ENCODE measurements around the gene EXOC6. TPM values are rescaled to one million over a fixed set of nuclear protein-coding genes. Genes with fewer than 3 reads are reported as not detected.
"Not testable (repeated sequence)": the region's sequence is repeated elsewhere in the genome, so short reads cannot be mapped to it uniquely, and the experiment has no call there.

EXOC6 gene
- total RNA-seq, 6 experiments from 2014 or later: 5.5 to 15.6 (median 9.9) TPM

DNA sequence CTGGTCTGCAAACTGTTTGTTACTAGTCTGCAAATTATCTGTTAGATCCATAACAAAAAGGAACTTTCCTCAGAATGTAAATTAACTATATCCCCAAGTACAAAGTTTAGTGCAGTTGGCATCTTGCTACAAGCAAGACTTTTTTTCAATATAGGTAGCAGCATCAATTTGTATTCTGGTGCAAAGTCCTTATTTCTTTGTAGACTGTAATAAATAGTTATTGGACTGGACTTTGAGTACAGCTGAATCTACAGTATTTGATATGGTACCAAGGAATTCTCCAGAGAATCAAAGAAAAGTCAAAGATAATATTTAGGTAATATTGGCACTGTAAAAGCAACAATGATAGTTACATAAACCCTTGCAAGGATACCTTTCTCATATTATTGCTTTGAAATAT lies 89.6 kb downstream of the EXOC6 start:
- no peak overlapping the region for H3K27ac ChIP-seq
- H3K36me3 ChIP-seq: no peaks in the 10 kb centered on the region
- TF ChIP-seq POLR2A (IDR thresholded peaks at IDR 0.05): no peak
- TF ChIP-seq CTCF (IDR thresholded peaks at IDR 0.05): no peak
- no peaks in the 10 kb centered on the region for H3K9me3 ChIP-seq
- H3K4me1 ChIP-seq: no peaks in the 10 kb centered on the region
- DNase-seq: no peak
- intact Hi-C loops (cut with DNase I): no loop called here
- ATAC-seq: no peak
- no peaks in the 10 kb centered on the region for H3K27me3 ChIP-seq
- H3K4me3 ChIP-seq: no peak overlapping the region

DNA sequence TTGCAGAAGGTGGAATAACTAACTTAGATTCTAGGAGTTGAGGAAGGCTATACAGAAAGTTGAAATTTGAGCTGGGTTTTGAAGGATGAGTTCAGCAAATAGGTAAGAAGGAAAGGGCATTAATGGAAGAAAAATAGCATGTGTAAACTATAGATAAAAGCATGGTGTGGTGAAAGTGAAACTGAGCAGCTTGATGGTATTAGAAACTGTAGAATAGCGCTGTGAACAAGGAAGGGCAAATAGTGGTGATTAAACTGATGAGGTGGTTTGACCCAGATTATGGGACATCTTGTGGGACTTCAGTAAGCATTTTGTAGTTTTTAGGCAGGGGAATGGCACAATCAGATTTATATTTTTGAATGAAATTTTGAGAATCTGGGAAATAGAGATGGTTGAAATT lies 90.5 kb downstream of the EXOC6 start:
- H3K27me3 ChIP-seq: no peaks in the 10 kb centered on the region
- WGBS (ENCODE audit: insufficient coverage, low coverage, low lambda C conversion rate, missing lambda C conversion rate): 89% methylated on average over 1 of the region's 1 CpG
- ATAC-seq (no peak), DNase-seq (no peak)
- no peak overlapping the region for H3K27ac ChIP-seq
- intact Hi-C loops (cut with DNase I): no loop called here
- H3K36me3 ChIP-seq: no peaks in the 10 kb centered on the region
- H3K4me3 ChIP-seq: no peak overlapping the region
- no peaks in the 10 kb centered on the region for H3K9me3 ChIP-seq
- TF ChIP-seq CTCF (IDR thresholded peaks at IDR 0.05): no peak
- no peak for TF ChIP-seq POLR2A (IDR thresholded peaks at IDR 0.05)
- no peaks in the 10 kb centered on the region for H3K4me1 ChIP-seq

DNA sequence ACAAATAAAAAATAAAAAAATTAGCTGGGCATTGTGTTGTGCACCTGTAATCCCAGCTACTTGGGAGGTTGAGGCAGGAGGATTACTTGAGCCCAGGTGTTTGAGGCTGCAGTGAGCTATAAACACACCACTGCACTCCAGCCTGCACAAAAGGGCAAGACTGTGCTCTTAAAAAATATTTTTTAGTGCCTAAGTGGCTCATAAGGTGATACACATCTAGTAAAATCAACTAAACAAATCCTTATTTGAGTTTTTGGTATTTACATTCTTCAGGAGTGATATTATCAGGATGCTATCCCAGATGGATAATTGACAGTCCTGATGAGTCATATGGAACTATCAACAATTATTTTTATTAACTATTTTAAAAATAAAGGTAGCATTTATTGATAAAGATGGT lies 93.9 kb downstream of the EXOC6 start:
- DNase-seq: no peak
- intact Hi-C loops (cut with DNase I): no loop called here
- Histone ChIP-seq H3K4me3 (no peak overlapping the region), H3K9me3 (no peaks in the 10 kb centered on the region), H3K36me3 (no peaks in the 10 kb centered on the region), H3K27ac (no peak overlapping the region), H3K27me3 (no peaks in the 10 kb centered on the region), H3K4me1 (no peaks in the 10 kb centered on the region)
- TF ChIP-seq CTCF (IDR thresholded peaks at IDR 0.05): no peak
- no peak for TF ChIP-seq POLR2A (IDR thresholded peaks at IDR 0.05)
- no peak for ATAC-seq

- intact Hi-C loops (cut with DNase I): no loop called here
- Histone ChIP-seq H3K9me3 (no peaks in the 10 kb centered on the region), H3K4me1 (no peaks in the 10 kb centered on the region), H3K4me3 (no peak overlapping the region), H3K36me3 (no peaks in the 10 kb centered on the region), H3K27ac (no peak overlapping the region), H3K27me3 (no peaks in the 10 kb centered on the region)
- no peak for TF ChIP-seq CTCF (IDR thresholded peaks at IDR 0.05)
- no peak for TF ChIP-seq POLR2A (IDR thresholded peaks at IDR 0.05)
- WGBS (ENCODE audit: insufficient coverage, low coverage, low lambda C conversion rate, missing lambda C conversion rate): 97% methylated on average over 3 of the region's 3 CpGs
- DNase-seq: no peak
- no peak for ATAC-seq
These were observed 98.2 kb downstream of the EXOC6 start for GRCh38 chr10:92946491-92946890.

- H3K36me3 ChIP-seq; intact Hi-C loops (cut with DNase I); H3K4me3 ChIP-seq; DNase-seq; ATAC-seq; H3K27me3 ChIP-seq; H3K27ac ChIP-seq; H3K9me3 ChIP-seq; H3K4me1 ChIP-seq: not testable (repeated sequence)
These were observed 104.3 kb downstream of the EXOC6 start for GRCh38 chr10:92952573-92952972.
